ENCODE results near the gene ORC4.

The ORC4 gene

GRCh38 chr2:148020111-148021058 lies at the start of gene ORC4:
TSS of gene ORC4 (minus strand) at chr2:148020737. CDS start at chr2:147975958, 44,779 bp downstream.
- H3K27ac ChIP-seq, result peak within 1 kb of the TSS; percentile 83
- no peaks in the 10 kb centered on the region for H3K36me3 ChIP-seq (replicated peaks)
- in situ Hi-C loops (cut with HindIII; ENCODE audit: low pct_ligation_motif_present, low sequenced_read_pairs), result no loop called here
- peak; percentile 99 for DNase-seq
- no peaks in the 10 kb centered on the region for H3K27me3 ChIP-seq (replicated peaks)
- peak; percentile 64 for TF ChIP-seq CTCF (IDR thresholded peaks at IDR 0.05; ENCODE audit: low read depth, low read length, missing control alignments)
- H3K4me3 ChIP-seq (ENCODE audit: low read depth, low read length), result peak within 1 kb of the TSS; percentile 92

- no peak for TF ChIP-seq CTCF (IDR thresholded peaks at IDR 0.05; ENCODE audit: low read depth, low read length, missing control alignments)
Observed at GRCh38 chr2:148067801-148068200, 47.3 kb upstream of the ORC4 start.

GRCh38 chr2:148065936-148066335 lies 45.4 kb upstream of the ORC4 start:
- Histone ChIP-seq H3K4me3 (ENCODE audit: low read depth, low read length) (no peak overlapping the region), H3K36me3 (replicated peaks) (no peaks in the 10 kb centered on the region), H3K27me3 (replicated peaks) (no peaks in the 10 kb centered on the region), H3K27ac (no peak overlapping the region)
- in situ Hi-C loops (cut with HindIII; ENCODE audit: low pct_ligation_motif_present, low sequenced_read_pairs), result no loop called here
- DNase-seq, result no peak
- TF ChIP-seq CTCF (IDR thresholded peaks at IDR 0.05; ENCODE audit: low read depth, low read length, missing control alignments), result no peak

More at GRCh38 chr2:148067801-148068200, 47.3 kb upstream of the ORC4 start:
- Histone ChIP-seq H3K4me3 (ENCODE audit: low read depth, low read length) (no peak overlapping the region), H3K36me3 (replicated peaks) (no peaks in the 10 kb centered on the region), H3K27ac (no peak overlapping the region), H3K27me3 (replicated peaks) (no peaks in the 10 kb centered on the region)
- DNase-seq, result no peak
- in situ Hi-C loops (cut with HindIII; ENCODE audit: low pct_ligation_motif_present, low sequenced_read_pairs), result no loop called here

- Histone ChIP-seq H3K27me3 (replicated peaks) (no peaks in the 10 kb centered on the region), H3K27ac (no peak overlapping the region), H3K4me3 (ENCODE audit: low read depth, low read length) (no peak overlapping the region), H3K36me3 (replicated peaks) (no peaks in the 10 kb centered on the region)
- no peak for DNase-seq
- TF ChIP-seq CTCF (IDR thresholded peaks at IDR 0.05; ENCODE audit: low read depth, low read length, missing control alignments), result no peak
- in situ Hi-C loops (cut with HindIII; ENCODE audit: low pct_ligation_motif_present, low sequenced_read_pairs), result no loop called here
Observed at GRCh38 chr2:148063633-148064032, 43.1 kb upstream of the ORC4 start.

- DNase-seq, result no peak
- no peaks in the 10 kb centered on the region for H3K27me3 ChIP-seq (replicated peaks)
- no peaks in the 10 kb centered on the region for H3K36me3 ChIP-seq (replicated peaks)
- in situ Hi-C loops (cut with HindIII; ENCODE audit: low pct_ligation_motif_present, low sequenced_read_pairs), result no loop called here
- no peak overlapping the region for H3K27ac ChIP-seq
- TF ChIP-seq CTCF (IDR thresholded peaks at IDR 0.05; ENCODE audit: low read depth, low read length, missing control alignments), result no peak
- H3K4me3 ChIP-seq (ENCODE audit: low read depth, low read length), result no peak overlapping the region
Observed at GRCh38 chr2:148058641-148059040, 38.1 kb upstream of the ORC4 start.

Data from brain microvascular endothelial cell (primary cell).